MM.1S (cell line): ENCODE results near the gene RASSF1.
A peak's percentile ranks its signal among the peaks of the same experiment; 100 is the strongest.

ENCODE experiments used
- DNase-seq: peaks from one replicate; pipeline ENCODE4 v3.0.0-alpha.2; 2015
- H2AFZ ChIP-seq: fragments of 300-600 bp; sonication (generic); 2 replicates; pipeline ENCODE4 v1.6.0; 2016; ENCODE audit warnings: antibody characterized with exemption, low read length
- H3F3A ChIP-seq: fragments of 300-600 bp; sonication (generic); 2 replicates; pipeline ENCODE4 v1.6.1; 2016; ENCODE audit warnings: mild to moderate bottlenecking, antibody characterized with exemption, low read length, moderate library complexity, mixed read lengths; ENCODE audit not compliant: insufficient read depth
- H3K27ac ChIP-seq: fragments of 300-600 bp; sonication (generic); 2 replicates; pipeline ENCODE4 v1.5.1; 2016; ENCODE audit warnings: mild to moderate bottlenecking, low read length
- H3K27me3 ChIP-seq: fragments of 300-600 bp; sonication (generic); replicated peaks from 2 replicates; pipeline ENCODE4 v1.6.0; 2016; ENCODE audit warnings: low read length; ENCODE audit not compliant: insufficient read depth
- H3K36me3 ChIP-seq: fragments of 300-600 bp; sonication (generic); replicated peaks from 2 replicates; pipeline ENCODE4 v1.6.1; 2016; ENCODE audit warnings: mild to moderate bottlenecking, low read length, mixed read lengths; ENCODE audit not compliant: insufficient read depth
- H3K4me1 ChIP-seq: fragments of 300-600 bp; sonication (generic); 2 replicates; pipeline ENCODE4 v1.6.1; 2016; ENCODE audit warnings: low read length, mixed read lengths
- H3K4me2 ChIP-seq: fragments of 300-600 bp; sonication (generic); 2 replicates; pipeline ENCODE4 v1.6.0; 2016; ENCODE audit warnings: low read depth, low read length
- H3K4me3 ChIP-seq: fragments of 300-600 bp; sonication (generic); 2 replicates; pipeline ENCODE4 v1.5.1; 2016; ENCODE audit warnings: low read length, mixed read lengths
- H3K79me2 ChIP-seq: fragments of 300-600 bp; sonication (generic); 2 replicates; pipeline ENCODE4 v1.6.1; 2016; ENCODE audit warnings: mixed run types, low read length, mixed read lengths
- H3K9ac ChIP-seq: fragments of 300-600 bp; sonication (generic); 2 replicates; pipeline ENCODE4 v1.6.1; 2016; ENCODE audit warnings: low read length, mixed read lengths
- H3K9me2 ChIP-seq: fragments of 300-600 bp; sonication (generic); replicated peaks from 2 replicates; pipeline ENCODE4 v1.6.1; 2016; ENCODE audit warnings: mild to moderate bottlenecking, low read length, mixed read lengths; ENCODE audit not compliant: insufficient read depth
- H3K9me3 ChIP-seq: fragments of 300-600 bp; sonication (generic); replicated peaks from 2 replicates; pipeline ENCODE4 v1.6.1; 2016; ENCODE audit warnings: mild to moderate bottlenecking, low read length, mixed read lengths; ENCODE audit not compliant: insufficient read depth
- H4K20me1 ChIP-seq: fragments of 300-600 bp; sonication (generic); 2 replicates; pipeline ENCODE4 v1.6.1; 2016; ENCODE audit warnings: mild to moderate bottlenecking, low read length, moderate library complexity, mixed read lengths; ENCODE audit not compliant: insufficient read depth
- CTCF ChIP-seq: fragments of 300-600 bp; sonication (generic); IDR thresholded peaks from 2 replicates; pipeline ENCODE4 v1.5.1; 2016; ENCODE audit warnings: antibody characterized with exemption, low read length, mixed read lengths
- EZH2 ChIP-seq: fragments of 300-600 bp; sonication (generic); optimal IDR thresholded peaks from 2 replicates; pipeline ENCODE3; 2017; ENCODE audit warnings: low read depth, mild to moderate bottlenecking, antibody characterized with exemption, low read length, mixed read lengths
- EZH2phosphoT487 ChIP-seq: fragments of 300-600 bp; sonication (generic); IDR thresholded peaks from 2 replicates; pipeline ENCODE4 v1.6.1; 2018; ENCODE audit warnings: antibody characterized with exemption, low read length

Gene RASSF1

GRCh38 chr3:50330330-50330729 is 10.3 kb downstream of the RASSF1 start:
- Histone ChIP-seq H3K9ac (no peak overlapping the region), H3K4me1 (0 out of 2 replicates have a peak, but pooled peaks cover 5% of the 10 kb centered on the region), H2AFZ (no peak overlapping the region), H3K4me3 (no peak overlapping the region), H3K79me2 (peaks cover 75% of the 10 kb centered on the region), H3K9me2 (no peaks in the 10 kb centered on the region), H3K27me3 (no peaks in the 10 kb centered on the region), H3K9me3 (no peaks in the 10 kb centered on the region), H3K36me3 (peaks cover 14% of the 10 kb centered on the region), H3F3A (peaks cover 12% of the 10 kb centered on the region; the same call in 1 of the 2 replicates), H3K27ac (no peak overlapping the region), H3K4me2 (no peak overlapping the region), H4K20me1 (no peaks in the 10 kb centered on the region)
- no peak for TF ChIP-seq EZH2phosphoT487
- TF ChIP-seq EZH2: no peak
- TF ChIP-seq CTCF: no peak
- no peak for DNase-seq

GRCh38 chr3:50327943-50328691 is 12.5 kb downstream of the RASSF1 start, which contains the start of gene TUSC2:
Gene TUSC2 (minus strand): TSS chr3:50328223. CDS start chr3:50328099, 124 bp downstream.
- Histone ChIP-seq H2AFZ (peak within 1 kb of the TSS; percentile 78), H3F3A (peaks cover 12% of the 10 kb centered on the region; the same call in 1 of the 2 replicates), H3K27me3 (no peaks in the 10 kb centered on the region), H3K9ac (peak within 1 kb of the TSS; percentile 98), H4K20me1 (no peaks in the 10 kb centered on the region), H3K79me2 (peaks cover 53% of the 10 kb centered on the region), H3K27ac (peak within 1 kb of the TSS; percentile 59; the same call in 1 of the 2 replicates), H3K9me2 (no peaks in the 10 kb centered on the region), H3K9me3 (no peaks in the 10 kb centered on the region), H3K4me3 (peak within 1 kb of the TSS; percentile 94), H3K4me1 (0 out of 2 replicates have a peak, but pooled peaks cover 5% of the 10 kb centered on the region), H3K36me3 (peaks cover 14% of the 10 kb centered on the region), H3K4me2 (peak within 1 kb of the TSS; percentile 99)
- TF ChIP-seq EZH2 (no peak), CTCF (no peak), EZH2phosphoT487 (no peak)
- peak; percentile 99 for DNase-seq

- 0 out of 2 replicates have a peak, but pooled peaks cover 5% of the 10 kb centered on the region for H3K4me1 ChIP-seq
- H3K4me3 ChIP-seq: peak overlapping the region; percentile 94
- H3K79me2 ChIP-seq: peaks cover 43% of the 10 kb centered on the region
- H3K9ac ChIP-seq: peak overlapping the region; percentile 98
- peak overlapping the region; percentile 99 for H3K4me2 ChIP-seq
- H3K36me3 ChIP-seq: peaks cover 13% of the 10 kb centered on the region
- H3K9me3 ChIP-seq: no peaks in the 10 kb centered on the region
- peaks cover 12% of the 10 kb centered on the region; the same call in 1 of the 2 replicates for H3F3A ChIP-seq
- H3K27ac ChIP-seq: no peak overlapping the region
- no peak overlapping the region for H2AFZ ChIP-seq
- no peak for TF ChIP-seq EZH2
- no peak for TF ChIP-seq EZH2phosphoT487
- TF ChIP-seq CTCF: no peak
- H4K20me1 ChIP-seq: no peaks in the 10 kb centered on the region
- H3K27me3 ChIP-seq: no peaks in the 10 kb centered on the region
- no peak for DNase-seq
- H3K9me2 ChIP-seq: no peaks in the 10 kb centered on the region
These were observed 13.5 kb downstream of the RASSF1 start for GRCh38 chr3:50327129-50327528.
